PFSK-1 (cell line): Measurements from ENCODE around the gene GFI1B.

Experiments used
- FOXP2 ChIP-seq: optimal IDR thresholded peaks from 2 replicates; pipeline ENCODE3; 2011; ENCODE audit warnings: borderline replicate concordance, control low read depth, inconsistent platforms; ENCODE audit not compliant: insufficient read depth; ENCODE audit errors: extremely low read length, extremely low read depth
- POLR2AphosphoS5 ChIP-seq: IDR thresholded peaks from 2 replicates; pipeline ENCODE4 v1.6.1; 2012; ENCODE audit warnings: low read depth, mild to moderate bottlenecking, control low read depth, low read length, moderate library complexity
- SIN3A ChIP-seq: IDR thresholded peaks from 2 replicates; pipeline ENCODE4 v1.6.1; 2012; ENCODE audit warnings: mild to moderate bottlenecking, low read length, moderate library complexity, borderline replicate concordance; ENCODE audit not compliant: insufficient read depth
- TAF1 ChIP-seq: IDR thresholded peaks from 2 replicates; pipeline ENCODE4 v1.6.1; 2012; ENCODE audit warnings: low read length, control low read depth, borderline replicate concordance; ENCODE audit not compliant: insufficient read depth
- TF ChIP-seq, protein P1 (sequence below), 2 experiments: IDR thresholded peaks; 2 replicates each; pipeline versions ENCODE4 v1.6.1 to v1.8.0; 2011 to 2012; ENCODE audit warnings: low read depth in 2 of 2, low read length in 2 of 2, control low read depth in 1 of 2, inconsistent platforms in 1 of 2, mild to moderate bottlenecking in 1 of 2, moderate library complexity in 1 of 2; ENCODE audit not compliant: insufficient read depth in 1 of 2

The GFI1B gene

DNA sequence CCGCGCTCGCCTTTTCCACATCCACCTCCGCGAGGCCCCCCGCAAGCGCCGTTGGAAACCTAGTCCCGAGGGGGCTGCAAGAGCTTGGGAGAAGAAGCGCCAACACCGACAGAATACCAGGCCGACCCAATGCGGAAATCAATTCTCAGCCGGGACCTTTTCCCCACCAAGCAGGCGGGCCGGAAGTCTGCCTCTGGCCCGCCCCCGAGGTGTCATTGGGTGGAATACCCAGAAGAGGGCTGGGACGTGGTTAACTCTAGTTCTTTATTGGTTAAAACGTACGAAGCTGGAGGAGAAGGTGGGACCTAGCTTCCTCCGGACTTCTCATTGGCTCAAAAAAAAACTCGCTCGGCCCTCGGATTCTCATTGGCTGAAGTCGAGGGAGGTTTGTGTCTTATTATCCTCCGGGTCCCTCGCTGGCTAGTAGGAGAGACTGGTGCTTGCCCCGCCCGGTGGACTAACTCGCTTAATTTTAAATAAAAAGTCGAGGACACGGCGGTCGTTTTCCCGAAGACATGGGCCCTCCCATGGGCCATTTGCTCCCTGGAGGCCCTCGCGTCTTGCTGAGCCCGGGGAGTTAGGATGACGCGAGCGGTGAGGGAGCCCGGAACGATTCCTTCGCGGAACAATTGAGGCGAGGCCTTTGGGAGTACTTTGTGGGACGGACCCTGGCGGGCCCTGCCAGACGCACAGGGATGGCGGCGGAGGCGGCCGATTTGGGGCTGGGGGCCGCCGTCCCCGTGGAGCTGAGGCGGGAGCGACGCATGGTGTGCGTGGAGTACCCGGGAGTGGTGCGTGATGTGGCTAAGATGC lies 52.0 kb downstream of the GFI1B start, which contains the start of gene GTF3C5:
GTF3C5 (plus strand) TSS at position 681 of the 813 bp plus-strand sequence; CDS start at position 696, 15 bp downstream.
- TF ChIP-seq FOXP2 (no peak), SIN3A (no peak), POLR2AphosphoS5 (peak; percentile 74), TAF1 (peak; percentile 96)
- TF ChIP-seq, protein P1, sequence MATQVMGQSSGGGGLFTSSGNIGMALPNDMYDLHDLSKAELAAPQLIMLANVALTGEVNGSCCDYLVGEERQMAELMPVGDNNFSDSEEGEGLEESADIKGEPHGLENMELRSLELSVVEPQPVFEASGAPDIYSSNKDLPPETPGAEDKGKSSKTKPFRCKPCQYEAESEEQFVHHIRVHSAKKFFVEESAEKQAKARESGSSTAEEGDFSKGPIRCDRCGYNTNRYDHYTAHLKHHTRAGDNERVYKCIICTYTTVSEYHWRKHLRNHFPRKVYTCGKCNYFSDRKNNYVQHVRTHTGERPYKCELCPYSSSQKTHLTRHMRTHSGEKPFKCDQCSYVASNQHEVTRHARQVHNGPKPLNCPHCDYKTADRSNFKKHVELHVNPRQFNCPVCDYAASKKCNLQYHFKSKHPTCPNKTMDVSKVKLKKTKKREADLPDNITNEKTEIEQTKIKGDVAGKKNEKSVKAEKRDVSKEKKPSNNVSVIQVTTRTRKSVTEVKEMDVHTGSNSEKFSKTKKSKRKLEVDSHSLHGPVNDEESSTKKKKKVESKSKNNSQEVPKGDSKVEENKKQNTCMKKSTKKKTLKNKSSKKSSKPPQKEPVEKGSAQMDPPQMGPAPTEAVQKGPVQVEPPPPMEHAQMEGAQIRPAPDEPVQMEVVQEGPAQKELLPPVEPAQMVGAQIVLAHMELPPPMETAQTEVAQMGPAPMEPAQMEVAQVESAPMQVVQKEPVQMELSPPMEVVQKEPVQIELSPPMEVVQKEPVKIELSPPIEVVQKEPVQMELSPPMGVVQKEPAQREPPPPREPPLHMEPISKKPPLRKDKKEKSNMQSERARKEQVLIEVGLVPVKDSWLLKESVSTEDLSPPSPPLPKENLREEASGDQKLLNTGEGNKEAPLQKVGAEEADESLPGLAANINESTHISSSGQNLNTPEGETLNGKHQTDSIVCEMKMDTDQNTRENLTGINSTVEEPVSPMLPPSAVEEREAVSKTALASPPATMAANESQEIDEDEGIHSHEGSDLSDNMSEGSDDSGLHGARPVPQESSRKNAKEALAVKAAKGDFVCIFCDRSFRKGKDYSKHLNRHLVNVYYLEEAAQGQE (IDR thresholded peaks at IDR 0.05; ENCODE audit: insufficient read depth in 1 of 2, low read depth in 2 of 2, low read length in 2 of 2): peak in 1 of 2 experiments; percentile 11; a peak in 1 of 4 replicates

DNA sequence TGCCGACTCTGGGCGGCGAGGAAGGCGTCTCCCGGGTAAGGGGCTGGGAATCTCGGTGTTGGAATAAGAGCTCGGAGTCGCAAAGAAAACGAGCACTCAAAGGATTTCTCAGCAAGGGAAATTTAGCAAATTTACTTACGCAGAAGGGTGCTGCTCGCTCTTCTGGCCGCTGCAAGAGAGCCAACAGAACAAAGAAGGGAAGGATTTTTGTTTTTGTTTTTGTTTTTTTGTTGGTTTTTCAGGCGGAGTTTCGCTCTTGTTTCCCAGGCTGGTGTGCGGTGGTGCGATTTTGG lies 52.6 kb downstream of the GFI1B start:
- TF ChIP-seq FOXP2: no peak
- no peak for TF ChIP-seq SIN3A
- TF ChIP-seq, protein P1 (IDR thresholded peaks at IDR 0.05; ENCODE audit: insufficient read depth in 1 of 2, low read depth in 2 of 2, low read length in 2 of 2): no peak
- TF ChIP-seq POLR2AphosphoS5: no peak
- TF ChIP-seq TAF1: no peak

DNA sequence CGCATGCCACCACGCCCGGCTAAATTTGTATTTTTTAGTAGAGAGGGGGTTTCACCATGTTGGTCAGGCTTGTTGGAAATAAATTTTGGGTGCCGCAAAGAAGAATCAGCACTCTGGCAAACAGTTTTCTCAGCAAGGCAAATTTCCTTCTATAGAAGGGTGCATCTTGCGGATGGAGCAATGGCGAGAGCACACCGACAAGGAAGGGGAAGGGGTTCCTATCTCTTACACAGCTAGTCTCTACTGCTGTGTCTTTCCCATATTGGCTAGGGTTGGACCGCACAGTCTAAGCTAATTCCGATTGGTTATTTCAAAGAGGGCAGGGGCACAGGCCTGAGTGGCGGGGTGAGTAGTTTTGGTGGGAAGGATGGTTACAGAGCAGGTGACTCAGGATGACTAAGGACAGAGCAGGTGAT lies 53.0 kb downstream of the GFI1B start:
- TF ChIP-seq FOXP2 (no peak), SIN3A (no peak), TAF1 (no peak), POLR2AphosphoS5 (no peak)
- TF ChIP-seq, protein P1 (IDR thresholded peaks at IDR 0.05; ENCODE audit: insufficient read depth in 1 of 2, low read depth in 2 of 2, low read length in 2 of 2): no peak

DNA sequence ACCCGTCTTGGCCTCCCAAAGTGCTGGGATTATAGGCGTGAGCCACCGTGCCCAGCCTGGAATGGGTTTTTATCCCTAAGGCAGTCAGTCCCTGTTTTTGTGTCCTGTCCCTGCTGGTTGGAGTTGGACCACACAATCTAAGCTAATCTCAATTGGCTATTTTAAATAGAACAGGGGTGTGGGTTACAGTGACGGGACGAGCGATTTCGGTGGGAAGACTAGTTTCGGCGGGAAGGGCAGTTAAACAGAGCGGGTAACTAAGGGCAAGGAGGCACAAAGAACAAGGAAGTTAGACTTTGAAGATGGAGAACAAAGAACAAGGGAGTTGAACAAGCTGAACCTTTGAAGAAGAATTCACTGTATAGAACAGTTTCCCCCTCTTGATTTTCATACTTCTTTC lies 53.7 kb downstream of the GFI1B start:
- TF ChIP-seq TAF1 (no peak), SIN3A (no peak), POLR2AphosphoS5 (no peak), FOXP2 (no peak)
- TF ChIP-seq, protein P1 (IDR thresholded peaks at IDR 0.05; ENCODE audit: insufficient read depth in 1 of 2, low read depth in 2 of 2, low read length in 2 of 2): no peak
